Peyer's patch (tissue), 4 donors: ENCODE data around the gene IGFBP6. TPM values are rescaled to one million over a fixed set of nuclear protein-coding genes. Genes with fewer than 3 reads are reported as not detected.

Experiments used
- DNase-seq, 3 donors: peaks; one replicate each; pipeline ENCODE4 v3.0.0-alpha.2; 2017 to 2019
- H3K27ac ChIP-seq, 4 donors: fragments of 200-600 bp; sonication (generic); one replicate each; pipeline ENCODE4 v1.5.1; 2016 to 2019
- H3K27me3 ChIP-seq, 2 donors: fragments of 200-600 bp; sonication (generic); one replicate each; pipeline ENCODE4 v1.5.1; 2019
- H3K36me3 ChIP-seq, 3 donors: fragments of 200-600 bp; sonication (generic); one replicate each; pipeline ENCODE4 v1.5.1; 2016 to 2019
- H3K4me1 ChIP-seq, 4 donors: fragments of 200-600 bp; sonication (generic); one replicate each; pipeline ENCODE4 v1.5.1; 2016 to 2019
- H3K4me3 ChIP-seq, 4 donors: fragments of 200-600 bp; sonication (generic); 1 replicate in 3 of 4; 2 replicates in 1 of 4; pipeline ENCODE4 v1.5.1; 2016 to 2019; ENCODE audit warnings: mild to moderate bottlenecking in 1 of 4
- H3K9me3 ChIP-seq, 4 donors: fragments of 200-600 bp; sonication (generic); one replicate each; pipeline ENCODE4 v1.5.1; 2016 to 2019; ENCODE audit warnings: mild to moderate bottlenecking in 1 of 4
- POLR2A ChIP-seq, 2 donors: fragments of 450-650 bp; IDR thresholded peaks; one replicate each; pipeline ENCODE4 v1.5.1; 2017; ENCODE audit warnings: antibody characterized with exemption in 2 of 2, mild to moderate bottlenecking in 2 of 2, moderate library complexity in 2 of 2
- total RNA-seq, 4 donors: library from RNA; depleted of rRNA; stranded (reverse); fragments of >200 nt; gene quantifications; one replicate each; pipeline ENCODE4 v1.1.0, GENCODE V29; 2016
- TF ChIP-seq, protein P1 (sequence below), 6 experiments: fragments of 450-650 bp in 4 of 6; fragments of 200-600 bp in 2 of 6; sonication (generic) in 1 of 6; IDR thresholded peaks; one replicate each; pipeline ENCODE4 v1.5.1; 2017 to 2019; ENCODE audit warnings: antibody characterized with exemption in 6 of 6, mild to moderate bottlenecking in 3 of 6, moderate library complexity in 1 of 6

Gene IGFBP6
- total RNA-seq, 4 donors from 2014 or later: 68.5 to 191 (median 128) TPM

DNA sequence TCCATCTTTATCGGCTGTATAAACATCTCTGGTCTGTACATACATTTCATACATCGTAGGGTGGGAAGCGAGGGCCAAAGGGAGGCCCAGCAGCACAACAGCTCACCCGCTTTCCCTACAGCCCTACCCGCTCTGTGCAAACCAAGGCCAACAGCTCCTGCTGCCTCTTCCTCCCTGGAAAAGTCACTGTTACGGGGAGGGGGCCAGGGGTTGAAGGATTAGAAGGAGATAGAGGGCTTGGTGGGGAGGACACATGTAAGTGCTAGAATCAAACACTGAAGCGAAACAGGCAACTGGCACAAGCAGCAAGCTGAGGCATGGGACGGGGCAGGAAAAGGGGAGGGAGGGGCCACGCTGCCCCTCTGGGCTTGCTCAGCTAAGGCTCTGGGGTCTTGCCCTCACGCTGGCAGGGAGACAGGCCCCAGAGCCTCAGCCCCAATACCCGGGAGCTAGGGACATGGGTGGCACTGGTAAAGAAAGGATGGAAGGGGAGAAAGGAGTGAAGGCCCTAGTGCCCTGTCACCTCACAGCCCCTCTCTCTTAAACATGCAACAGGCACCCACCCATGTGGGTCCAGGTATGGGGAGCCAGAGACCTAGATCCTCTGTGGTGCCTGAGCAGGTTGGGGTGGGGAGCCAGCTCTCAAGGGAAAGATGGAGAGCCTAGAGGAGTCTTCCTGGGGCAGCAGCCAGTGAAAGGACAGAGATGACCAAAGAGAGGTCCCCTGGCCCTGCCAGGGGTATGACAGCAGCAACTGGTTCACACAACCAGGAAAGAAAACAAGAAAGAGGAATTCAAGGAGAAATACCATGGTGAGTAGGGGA lies 32.6 kb upstream of the IGFBP6 start:
- Histone ChIP-seq H3K36me3 (peaks cover 0 to 54% (median 0%) of the 10 kb centered on the region in 3 donors), H3K4me1 (peaks cover 0 to 39% (median 2%) of the 10 kb centered on the region in 4 donors), H3K27me3 (no peaks in the 10 kb centered on the region), H3K9me3 (no peaks in the 10 kb centered on the region), H3K4me3 (no peak overlapping the region), H3K27ac (peak overlapping the region; percentile 20 to 63 (median 46))
- DNase-seq: peak in 1 of 3 donors; percentile 44
- TF ChIP-seq POLR2A (IDR thresholded peaks at IDR 0.05): no peak
- TF ChIP-seq, protein P1, sequence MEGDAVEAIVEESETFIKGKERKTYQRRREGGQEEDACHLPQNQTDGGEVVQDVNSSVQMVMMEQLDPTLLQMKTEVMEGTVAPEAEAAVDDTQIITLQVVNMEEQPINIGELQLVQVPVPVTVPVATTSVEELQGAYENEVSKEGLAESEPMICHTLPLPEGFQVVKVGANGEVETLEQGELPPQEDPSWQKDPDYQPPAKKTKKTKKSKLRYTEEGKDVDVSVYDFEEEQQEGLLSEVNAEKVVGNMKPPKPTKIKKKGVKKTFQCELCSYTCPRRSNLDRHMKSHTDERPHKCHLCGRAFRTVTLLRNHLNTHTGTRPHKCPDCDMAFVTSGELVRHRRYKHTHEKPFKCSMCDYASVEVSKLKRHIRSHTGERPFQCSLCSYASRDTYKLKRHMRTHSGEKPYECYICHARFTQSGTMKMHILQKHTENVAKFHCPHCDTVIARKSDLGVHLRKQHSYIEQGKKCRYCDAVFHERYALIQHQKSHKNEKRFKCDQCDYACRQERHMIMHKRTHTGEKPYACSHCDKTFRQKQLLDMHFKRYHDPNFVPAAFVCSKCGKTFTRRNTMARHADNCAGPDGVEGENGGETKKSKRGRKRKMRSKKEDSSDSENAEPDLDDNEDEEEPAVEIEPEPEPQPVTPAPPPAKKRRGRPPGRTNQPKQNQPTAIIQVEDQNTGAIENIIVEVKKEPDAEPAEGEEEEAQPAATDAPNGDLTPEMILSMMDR (IDR thresholded peaks at IDR 0.05): no peak

DNA sequence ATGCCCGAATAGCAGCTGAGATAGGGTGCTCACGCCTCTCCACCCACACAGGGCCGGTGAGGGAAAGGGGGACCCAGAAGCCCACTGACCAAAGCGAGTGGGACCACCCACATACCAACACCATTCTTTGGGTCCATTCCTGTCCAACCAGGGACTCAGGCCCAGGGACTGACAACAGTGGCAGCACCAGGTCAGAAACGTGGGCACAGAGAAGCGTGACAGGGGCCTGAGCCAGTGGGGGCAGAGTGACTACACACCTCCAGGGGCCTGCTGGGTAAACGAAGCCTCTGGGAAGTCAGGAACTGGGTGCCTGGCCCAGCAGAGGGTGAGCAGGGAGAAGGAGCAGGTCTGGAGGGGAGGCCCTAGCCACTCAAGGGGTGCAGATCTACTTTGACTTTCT lies 32.0 kb upstream of the IGFBP6 start:
- Histone ChIP-seq H3K9me3 (no peaks in the 10 kb centered on the region), H3K27ac (peak overlapping the region in 3 of 4 donors; percentile 38 to 63 (median 50)), H3K4me1 (peaks cover 0 to 36% (median 2%) of the 10 kb centered on the region in 4 donors), H3K36me3 (peaks cover 0 to 54% (median 0%) of the 10 kb centered on the region in 3 donors), H3K27me3 (no peaks in the 10 kb centered on the region), H3K4me3 (no peak overlapping the region)
- peak in 1 of 3 donors; percentile 45 for DNase-seq
- TF ChIP-seq POLR2A (IDR thresholded peaks at IDR 0.05): no peak
- TF ChIP-seq, protein P1 (IDR thresholded peaks at IDR 0.05): no peak

DNA sequence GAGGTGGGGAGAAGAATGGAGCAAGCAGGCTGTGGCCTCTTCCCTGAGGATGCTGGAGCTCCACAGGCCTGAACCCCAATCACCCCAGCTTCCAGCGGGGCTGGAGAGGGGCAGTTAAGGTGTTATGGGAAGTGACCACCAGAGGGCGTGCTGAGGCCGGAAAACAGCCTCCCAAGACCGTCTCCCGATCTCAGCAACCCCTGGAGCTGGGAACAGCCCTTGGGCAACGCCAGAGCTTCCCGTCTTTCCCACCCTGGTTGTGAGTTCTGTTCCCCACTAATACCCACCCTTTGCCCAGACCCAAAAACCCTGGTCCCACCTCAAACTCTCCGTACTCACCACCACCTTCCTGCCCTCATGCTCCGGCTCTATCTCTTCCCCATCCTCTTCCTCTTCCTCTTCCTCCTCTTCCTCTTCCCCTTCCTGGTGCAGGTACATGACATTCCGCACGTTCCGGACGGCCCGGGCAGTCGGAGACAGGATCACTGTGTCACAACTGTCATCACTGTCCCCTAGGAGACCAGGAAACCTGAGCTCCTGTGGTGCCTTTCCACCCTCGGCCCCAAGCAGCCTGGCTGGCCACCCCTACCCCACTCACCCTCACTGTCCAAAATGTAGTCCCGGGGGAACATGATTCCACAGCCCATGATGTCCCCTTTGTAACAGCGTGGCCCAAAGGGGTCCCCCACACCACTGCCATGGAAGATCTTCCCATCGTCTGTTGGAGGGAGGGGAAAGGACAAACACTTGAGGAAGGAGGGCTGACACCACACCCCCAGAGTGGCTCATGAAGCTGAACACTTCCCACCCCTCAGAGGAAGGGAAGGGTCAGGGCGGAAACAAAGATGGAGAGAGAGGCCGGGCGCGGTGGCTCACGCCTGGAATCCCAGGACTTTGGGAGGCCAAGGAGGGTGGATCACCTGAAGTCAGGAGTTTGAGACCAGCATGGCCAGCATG lies 31.2 kb upstream of the IGFBP6 start:
- H3K4me3 ChIP-seq: no peak overlapping the region
- H3K27me3 ChIP-seq: no peaks in the 10 kb centered on the region
- no peaks in the 10 kb centered on the region for H3K9me3 ChIP-seq
- H3K27ac ChIP-seq: peak overlapping the region; percentile 14 to 63 (median 38)
- TF ChIP-seq, protein P1 (IDR thresholded peaks at IDR 0.05): peak; percentile 65 to 94 (median 88)
- TF ChIP-seq POLR2A (IDR thresholded peaks at IDR 0.05): no peak
- DNase-seq: peak; percentile 62 to 90 (median 86)
- peaks cover 0 to 34% (median 1%) of the 10 kb centered on the region in 4 donors for H3K4me1 ChIP-seq
- H3K36me3 ChIP-seq: peaks cover 0 to 61% (median 0%) of the 10 kb centered on the region in 3 donors

DNA sequence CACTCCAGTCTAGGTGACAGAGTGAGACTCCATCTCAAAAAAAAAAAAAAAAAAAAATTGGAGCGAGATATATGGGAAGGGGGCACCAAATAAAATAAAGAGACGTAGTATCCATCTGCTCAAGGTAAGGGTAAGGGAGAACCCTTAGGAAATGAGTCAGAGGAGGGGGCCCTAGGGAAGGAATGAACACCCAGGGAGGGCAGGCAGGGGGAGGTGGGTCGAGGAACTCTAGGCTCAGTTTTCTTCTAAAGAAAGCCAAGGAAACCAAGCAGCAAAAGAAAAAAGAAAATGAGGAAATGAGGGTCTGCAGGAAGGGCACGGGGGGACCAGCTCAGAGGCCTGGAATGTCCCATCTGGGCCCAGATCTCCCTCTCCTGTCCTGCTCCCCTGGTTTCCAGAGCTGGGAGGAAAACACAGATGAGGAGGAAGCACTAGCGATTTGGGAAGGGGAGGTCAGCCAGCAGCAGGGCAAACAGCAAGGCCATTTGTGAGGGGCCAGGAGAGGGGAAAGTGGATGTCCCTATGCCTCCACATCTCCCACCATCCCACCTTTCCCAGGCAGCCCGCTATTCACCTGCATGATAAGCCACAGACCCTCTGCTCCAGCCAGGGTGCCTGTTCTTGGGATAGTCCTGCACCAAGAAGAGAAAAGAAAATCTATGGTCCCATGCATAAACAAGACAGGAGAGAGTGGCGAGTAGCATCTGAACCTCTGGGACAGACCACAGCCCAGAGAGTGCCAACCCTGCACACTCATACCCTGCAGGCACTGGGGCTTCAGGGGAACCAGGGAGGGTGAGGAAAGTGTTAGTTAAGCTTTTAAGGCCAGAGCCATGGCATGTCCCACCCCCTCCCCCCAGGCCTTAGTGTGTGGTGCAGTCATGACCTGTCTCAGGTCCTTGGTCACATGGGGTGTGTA lies 30.1 kb upstream of the IGFBP6 start:
- no peak overlapping the region for H3K27ac ChIP-seq
- peaks cover 0 to 58% (median 0%) of the 10 kb centered on the region in 3 donors for H3K36me3 ChIP-seq
- no peaks in the 10 kb centered on the region for H3K27me3 ChIP-seq
- H3K9me3 ChIP-seq: no peaks in the 10 kb centered on the region
- DNase-seq: peak in 1 of 3 donors; percentile 32
- H3K4me3 ChIP-seq: no peak overlapping the region
- TF ChIP-seq, protein P1 (IDR thresholded peaks at IDR 0.05): no peak
- no peak for TF ChIP-seq POLR2A (IDR thresholded peaks at IDR 0.05)
- peaks cover 0 to 31% (median 0%) of the 10 kb centered on the region in 4 donors for H3K4me1 ChIP-seq
